SK-N-SH (cell line): ENCODE results near the gene JAK1. TPM values are rescaled to one million over a fixed set of nuclear protein-coding genes. Genes with fewer than 3 reads are reported as not detected.

Source experiments
- CTCF ChIA-PET: fragments of 300-600, 350-600 bp; formaldehyde crosslinking; extraction: SDS; loops from one replicate; lab custom pipeline; 2021; lab: Yijun Ruan, JAX
- POLR2A ChIA-PET: fragments of 350-600 bp; sonication (Branson Sonifier 250); formaldehyde crosslinking; extraction: SDS; loops from one replicate; lab custom pipeline; 2020; ENCODE audit warnings: antibody characterized with exemption, inconsistent platforms; lab: Yijun Ruan, JAX
- DNase-seq: peaks from one replicate; pipeline ENCODE4 v3.0.0; 2012
- H2AFZ ChIP-seq: fragments of 200-600 bp; sonication (generic); 2 replicates; pipeline ENCODE4 v1.8.1; 2016; ENCODE audit warnings: antibody characterized with exemption, mild to moderate bottlenecking, low read depth
- H3F3A ChIP-seq: fragments of 200-600 bp; sonication (generic); replicated peaks from 2 replicates; pipeline ENCODE3; 2016; ENCODE audit warnings: antibody characterized with exemption, mild to moderate bottlenecking; ENCODE audit not compliant: insufficient read depth
- H3K27ac ChIP-seq, 2 experiments: fragments of 200-500 bp in 1 of 2; fragments of 200-600 bp in 1 of 2; sonication (Bioruptor generic) in 1 of 2; sonication (generic), shearing (Covaris generic) in 1 of 2; 2 replicates each; pipeline versions ENCODE4 v1.5.1 to v1.6.1; 2014 to 2016; ENCODE audit warnings: low read depth in 2 of 2, inconsistent platforms in 1 of 2, low read length in 1 of 2, mild to moderate bottlenecking in 1 of 2, mixed read lengths in 1 of 2
- H3K27me3 ChIP-seq: fragments of 200-600 bp; sonication (generic), shearing (Covaris generic); 2 replicates; pipeline ENCODE4 v1.6.1; 2016; ENCODE audit warnings: mixed run types; ENCODE audit not compliant: insufficient read depth
- H3K36me3 ChIP-seq, 2 experiments: fragments of 200-500 bp in 1 of 2; fragments of 200-600 bp in 1 of 2; sonication (Bioruptor generic) in 1 of 2; sonication (generic) in 1 of 2; replicated peaks in 1 of 2; 2 replicates each; pipeline versions ENCODE3 to v1.5.1; 2014 to 2016; ENCODE audit warnings: low read length in 1 of 2, mild to moderate bottlenecking in 1 of 2; ENCODE audit not compliant: insufficient read depth in 2 of 2, control insufficient read depth in 1 of 2
- H3K4me1 ChIP-seq, 2 experiments: fragments of 200-500 bp in 1 of 2; fragments of 200-600 bp in 1 of 2; sonication (Bioruptor generic) in 1 of 2; sonication (generic), shearing (Covaris generic) in 1 of 2; 2 replicates each; pipeline versions ENCODE4 v1.5.1 to v1.6.1; 2014 to 2016; ENCODE audit warnings: low read depth in 1 of 2, low read length in 1 of 2, mixed run types in 1 of 2; ENCODE audit not compliant: insufficient read depth in 2 of 2, control insufficient read depth in 1 of 2
- H3K4me2 ChIP-seq: fragments of 200-600 bp; sonication (generic), shearing (Covaris generic); 2 replicates; pipeline ENCODE4 v1.6.1; 2017; ENCODE audit warnings: mixed run types
- H3K4me3 ChIP-seq, 2 experiments: fragments of 200-500 bp in 1 of 2; fragments of 200-600 bp in 1 of 2; sonication (Bioruptor generic) in 1 of 2; sonication (generic), shearing (Covaris generic) in 1 of 2; 2 replicates each; pipeline versions ENCODE4 v1.5.1 to v1.8.1; 2014 to 2016; ENCODE audit warnings: low read depth in 2 of 2, inconsistent platforms in 1 of 2, low read length in 1 of 2, mild to moderate bottlenecking in 1 of 2, mixed read lengths in 1 of 2, moderate library complexity in 1 of 2
- H3K79me2 ChIP-seq: fragments of 200-600 bp; sonication (generic); 2 replicates; pipeline ENCODE4 v1.8.1; 2017; ENCODE audit warnings: mild to moderate bottlenecking; ENCODE audit not compliant: insufficient read depth
- H3K9ac ChIP-seq: fragments of 200-600 bp; sonication (generic); 2 replicates; pipeline ENCODE4 v1.6.1; 2017; ENCODE audit warnings: mixed run types
- H3K9me2 ChIP-seq: fragments of 200-600 bp; sonication (generic); 2 replicates; pipeline ENCODE4 v1.6.1; 2017; ENCODE audit warnings: mixed run types
- H3K9me3 ChIP-seq: fragments of 200-600 bp; sonication (generic); 2 replicates; pipeline ENCODE4 v1.6.1; 2017; ENCODE audit warnings: mixed run types, mild to moderate bottlenecking, moderate library complexity
- H4K20me1 ChIP-seq: fragments of 200-600 bp; sonication (generic); 2 replicates; pipeline ENCODE4 v1.6.1; 2017; ENCODE audit warnings: mild to moderate bottlenecking, mixed run types; ENCODE audit not compliant: insufficient read depth
- CHD2 ChIP-seq: fragments of 150-350 bp; IDR thresholded peaks from 2 replicates; pipeline ENCODE4 v1.6.1; 2018; ENCODE audit warnings: low read length; ENCODE audit not compliant: partially characterized antibody
- CTCF ChIP-seq: fragments of 200-600 bp; sonication (generic); IDR thresholded peaks from 2 replicates; pipeline ENCODE4 v1.6.1; 2017; ENCODE audit warnings: antibody characterized with exemption, mild to moderate bottlenecking, moderate library complexity
- EZH2phosphoT487 ChIP-seq: fragments of 200-600 bp; sonication (generic); IDR thresholded peaks from 2 replicates; pipeline ENCODE4 v1.6.1; 2017; ENCODE audit warnings: low read depth, mixed run types, mild to moderate bottlenecking, antibody characterized with exemption, moderate library complexity, borderline replicate concordance
- FOXJ3 ChIP-seq: sonication (generic); formaldehyde crosslinking; IDR thresholded peaks from 2 replicates; pipeline ENCODE4 v1.5.1; 2020; ENCODE audit warnings: mild to moderate bottlenecking, missing genetic modification reagents
- GABPA ChIP-seq: IDR thresholded peaks from 2 replicates; pipeline ENCODE4 v1.4.0; 2012; ENCODE audit warnings: low read depth, mild to moderate bottlenecking
- JUND ChIP-seq: IDR thresholded peaks from 2 replicates; pipeline ENCODE4 v1.4.0; 2012
- NFIC ChIP-seq: IDR thresholded peaks from 2 replicates; pipeline ENCODE4 v1.4.0; 2012; ENCODE audit warnings: borderline replicate concordance
- POLR2AphosphoS5 ChIP-seq: IDR thresholded peaks from 2 replicates; pipeline ENCODE4 v1.6.1; 2012; ENCODE audit warnings: low read depth, low read length
- RXRA ChIP-seq: IDR thresholded peaks from 2 replicates; pipeline ENCODE4 v1.4.0; 2012; ENCODE audit warnings: low read depth, mild to moderate bottlenecking, borderline replicate concordance
- SIN3A ChIP-seq: IDR thresholded peaks from 2 replicates; pipeline ENCODE4 v1.6.1; 2012; ENCODE audit warnings: low read depth, mild to moderate bottlenecking, low read length, moderate library complexity, borderline replicate concordance
- SMC3 ChIP-seq: IDR thresholded peaks from 2 replicates; pipeline ENCODE4 v1.6.1; 2012; ENCODE audit warnings: low read depth, low read length, improper control_type of control experiment
- TAF1 ChIP-seq: IDR thresholded peaks from 2 replicates; pipeline ENCODE4 v1.6.1; 2012; ENCODE audit warnings: low read depth, mild to moderate bottlenecking, low read length, moderate library complexity, borderline replicate concordance
- TCF12 ChIP-seq: IDR thresholded peaks from 2 replicates; pipeline ENCODE4 v1.4.0; 2012
- USF2 ChIP-seq: fragments of 150-350 bp; IDR thresholded peaks from 2 replicates; pipeline ENCODE4 v1.6.1; 2017; ENCODE audit warnings: antibody characterized with exemption, low read length, low read depth, borderline replicate concordance
- ZBTB33 ChIP-seq: IDR thresholded peaks from 2 replicates; pipeline ENCODE4 v1.4.0; 2012; ENCODE audit warnings: low read depth, borderline replicate concordance
- whole genome bisulfite sequencing: methylation state at CpG from one replicate; pipeline ENCODE4 v1.1.6; 2017; ENCODE audit warnings: low lambda C conversion rate; 5-methylcytosine and 5-hydroxymethylcytosine counted together
- polyA plus RNA-seq, 3 experiments: library from polyadenylated mRNA; depleted of rRNA; stranded (reverse); fragments of >200 nt; gene quantifications; 2 replicates each; pipeline ENCODE4 v1.2.3, GENCODE V29; 2012
- TF ChIP-seq, protein P1 (sequence below): IDR thresholded peaks from 2 replicates; pipeline ENCODE4 v1.4.0; 2012; ENCODE audit warnings: low read depth
- TF ChIP-seq, protein P2 (sequence below): IDR thresholded peaks from 2 replicates; pipeline ENCODE4 v1.4.0; 2012; ENCODE audit warnings: low read depth, borderline replicate concordance

The JAK1 gene
- polyA plus RNA-seq, 1 of the 3 experiments (the other 2 are of a cell fraction): 47.5 TPM

DNA sequence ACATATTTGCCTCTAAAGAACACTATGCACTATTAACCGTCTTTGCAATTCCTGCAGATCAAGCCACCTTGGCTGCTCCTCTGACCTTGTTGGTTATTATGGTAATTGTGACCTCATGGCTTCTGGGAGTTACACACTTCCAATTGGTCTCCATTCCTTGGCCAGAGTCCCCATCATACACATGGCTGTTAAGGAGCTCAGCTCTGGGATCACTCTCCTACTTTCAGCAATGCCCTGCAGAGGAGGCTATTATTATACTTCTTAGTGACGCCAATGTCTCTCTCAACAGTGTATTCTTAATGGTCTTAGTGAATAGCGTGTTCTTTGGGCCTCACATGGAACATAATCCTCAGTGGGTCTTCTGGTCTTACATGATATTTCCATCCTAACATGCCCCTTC is 10.0 kb upstream of the JAK1 start:
- 91% methylated on average over 3 of the region's 3 CpGs for WGBS
- ChIA-PET POLR2A (no interaction called here), CTCF (no interaction called here)

DNA sequence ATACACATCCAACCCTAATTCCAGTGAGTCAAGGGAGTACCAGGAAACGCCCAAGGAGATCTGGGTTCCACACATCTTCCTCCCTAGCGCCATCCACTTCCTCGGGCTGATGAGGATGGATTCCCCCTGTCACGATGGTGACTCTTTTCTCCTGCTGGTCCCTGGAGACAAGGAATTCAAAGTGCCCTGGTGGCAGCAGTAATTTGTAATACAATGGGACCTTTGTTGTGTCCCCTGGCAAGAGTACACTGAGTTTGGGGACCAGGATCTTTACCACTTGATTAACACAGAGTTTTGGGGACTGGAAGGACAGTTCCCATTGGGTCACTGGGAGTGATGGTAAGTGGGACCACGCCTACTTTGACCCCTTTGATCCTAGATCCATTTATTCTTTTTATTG is 9.4 kb upstream of the JAK1 start:
- Histone ChIP-seq H3K4me1 (no peaks in the 10 kb centered on the region), H3K9me2 (no peaks in the 10 kb centered on the region), H3K79me2 (no peaks in the 10 kb centered on the region), H3K27me3 (no peaks in the 10 kb centered on the region), H3K9ac (no peak overlapping the region), H3K4me3 (no peak overlapping the region), H3K27ac (no peak overlapping the region), H3F3A (peaks cover 3% of the 10 kb centered on the region), H4K20me1 (no peaks in the 10 kb centered on the region), H3K9me3 (no peaks in the 10 kb centered on the region), H2AFZ (no peak overlapping the region), H3K36me3 (no peaks in the 10 kb centered on the region), H3K4me2 (no peak overlapping the region)
- ChIA-PET POLR2A (no interaction called here), CTCF (no interaction called here)
- DNase-seq: no peak
- 88% methylated on average over 5 of the region's 5 CpGs for WGBS
- TF ChIP-seq NFIC: no peak
- no peak for TF ChIP-seq POLR2AphosphoS5
- TF ChIP-seq, protein P1, sequence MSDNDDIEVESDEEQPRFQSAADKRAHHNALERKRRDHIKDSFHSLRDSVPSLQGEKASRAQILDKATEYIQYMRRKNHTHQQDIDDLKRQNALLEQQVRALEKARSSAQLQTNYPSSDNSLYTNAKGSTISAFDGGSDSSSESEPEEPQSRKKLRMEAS: no peak
- TF ChIP-seq TCF12: no peak
- TF ChIP-seq GABPA: no peak
- TF ChIP-seq, protein P2, sequence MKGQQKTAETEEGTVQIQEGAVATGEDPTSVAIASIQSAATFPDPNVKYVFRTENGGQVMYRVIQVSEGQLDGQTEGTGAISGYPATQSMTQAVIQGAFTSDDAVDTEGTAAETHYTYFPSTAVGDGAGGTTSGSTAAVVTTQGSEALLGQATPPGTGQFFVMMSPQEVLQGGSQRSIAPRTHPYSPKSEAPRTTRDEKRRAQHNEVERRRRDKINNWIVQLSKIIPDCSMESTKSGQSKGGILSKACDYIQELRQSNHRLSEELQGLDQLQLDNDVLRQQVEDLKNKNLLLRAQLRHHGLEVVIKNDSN: no peak
- no peak for TF ChIP-seq SMC3
- no peak for TF ChIP-seq ZBTB33
- TF ChIP-seq SIN3A: no peak
- no peak for TF ChIP-seq USF2
- no peak for TF ChIP-seq CTCF
- no peak for TF ChIP-seq JUND

More for the DNA sequence above, 10.0 kb upstream of the JAK1 start:
- Histone ChIP-seq H4K20me1 (no peaks in the 10 kb centered on the region), H2AFZ (no peak overlapping the region), H3K9me2 (no peaks in the 10 kb centered on the region), H3K36me3 (no peaks in the 10 kb centered on the region), H3K27me3 (no peaks in the 10 kb centered on the region), H3K9ac (no peak overlapping the region), H3K4me1 (no peaks in the 10 kb centered on the region), H3K9me3 (no peaks in the 10 kb centered on the region), H3K4me2 (no peak overlapping the region), H3K4me3 (no peak overlapping the region), H3F3A (peaks cover 3% of the 10 kb centered on the region), H3K27ac (no peak overlapping the region), H3K79me2 (no peaks in the 10 kb centered on the region)
- DNase-seq: no peak
- TF ChIP-seq, protein P2: no peak
- no peak for TF ChIP-seq RXRA
- TF ChIP-seq EZH2phosphoT487: no peak
- TF ChIP-seq FOXJ3 (CRISPR knock-in tag): no peak
- TF ChIP-seq CHD2: no peak
- TF ChIP-seq SIN3A: no peak
- no peak for TF ChIP-seq USF2
- no peak for TF ChIP-seq TAF1
